Measurements from ENCODE around the gene HACD3. TPM values are rescaled to one million over a fixed set of nuclear protein-coding genes. Genes with fewer than 3 reads are reported as not detected.

HACD3 gene
- total RNA-seq, 4 donors from 2014 or later: 19.1 to 29.6 (median 24.8) TPM

- Histone ChIP-seq H3K36me3 (peaks cover 23 to 91% (median 60%) of the 10 kb centered on the region in 4 donors), H3K4me1 (no peaks in the 10 kb centered on the region), H3K4me3 (no peak overlapping the region), H3K9me3 (no peaks in the 10 kb centered on the region), H3K27ac (replicated peaks in 1 of 4) (no peak overlapping the region), H3K27me3 (no peaks in the 10 kb centered on the region)
- intact Hi-C loops (cut with DNase I): no loop called here
- WGBS: 76% methylated on average over 1 of the region's 1 CpG
- TF ChIP-seq CTCF (IDR thresholded peaks at IDR 0.05) (no peak), POLR2AphosphoS5 (IDR thresholded peaks at IDR 0.05) (no peak), EP300 (IDR thresholded peaks at IDR 0.05) (no peak), POLR2A (IDR thresholded peaks at IDR 0.05; ENCODE audit: low read depth) (no peak)
- no peak for DNase-seq (ENCODE audit: extremely low spot score)
Observed at GRCh38 chr15:65576664-65577063, 46.4 kb downstream of the HACD3 start.

- H3K4me1 ChIP-seq: no peaks in the 10 kb centered on the region
- no peaks in the 10 kb centered on the region for H3K27me3 ChIP-seq
- no peak overlapping the region for H3K27ac ChIP-seq (replicated peaks in 1 of 4)
- peaks cover 27 to 91% (median 61%) of the 10 kb centered on the region in 4 donors for H3K36me3 ChIP-seq
- intact Hi-C loops (cut with DNase I): no loop called here
- WGBS: 74% methylated on average over 6 of the region's 6 CpGs
- no peak overlapping the region for H3K4me3 ChIP-seq
- no peak for DNase-seq (ENCODE audit: extremely low spot score)
- H3K9me3 ChIP-seq: no peaks in the 10 kb centered on the region
- TF ChIP-seq CTCF (IDR thresholded peaks at IDR 0.05): no peak
- TF ChIP-seq POLR2AphosphoS5 (IDR thresholded peaks at IDR 0.05): no peak
- no peak for TF ChIP-seq EP300 (IDR thresholded peaks at IDR 0.05)
- TF ChIP-seq POLR2A (IDR thresholded peaks at IDR 0.05; ENCODE audit: low read depth): no peak
Observed at GRCh38 chr15:65577129-65577996, 47.1 kb downstream of the HACD3 start.

- Histone ChIP-seq H3K36me3 (peaks cover 27 to 93% (median 70%) of the 10 kb centered on the region in 4 donors), H3K4me1 (peaks cover 0 to 7% (median 0%) of the 10 kb centered on the region in 4 donors), H3K4me3 (no peak overlapping the region), H3K9me3 (no peaks in the 10 kb centered on the region), H3K27ac (replicated peaks in 1 of 4) (no peak overlapping the region), H3K27me3 (no peaks in the 10 kb centered on the region)
- WGBS: 70% methylated on average over 8 of the region's 8 CpGs
- intact Hi-C loops (cut with DNase I): no loop called here
- no peak for DNase-seq (ENCODE audit: extremely low spot score)
- TF ChIP-seq POLR2AphosphoS5 (IDR thresholded peaks at IDR 0.05) (no peak), POLR2A (IDR thresholded peaks at IDR 0.05; ENCODE audit: low read depth) (no peak), EP300 (IDR thresholded peaks at IDR 0.05) (no peak), CTCF (IDR thresholded peaks at IDR 0.05) (no peak)
Observed at GRCh38 chr15:65578904-65579728, 48.9 kb downstream of the HACD3 start.

- 78% methylated on average over 3 of the region's 3 CpGs for WGBS
Observed at GRCh38 chr15:65579762-65580161, 49.5 kb downstream of the HACD3 start.

More at GRCh38 chr15:65579762-65580161, 49.5 kb downstream of the HACD3 start:
- no peak for DNase-seq (ENCODE audit: extremely low spot score)
- peaks cover 32 to 94% (median 74%) of the 10 kb centered on the region in 4 donors for H3K36me3 ChIP-seq
- no peak overlapping the region for H3K4me3 ChIP-seq
- TF ChIP-seq EP300 (IDR thresholded peaks at IDR 0.05) (no peak), POLR2A (IDR thresholded peaks at IDR 0.05; ENCODE audit: low read depth) (no peak), CTCF (IDR thresholded peaks at IDR 0.05) (no peak), POLR2AphosphoS5 (IDR thresholded peaks at IDR 0.05) (no peak)
- no peaks in the 10 kb centered on the region for H3K27me3 ChIP-seq
- no peaks in the 10 kb centered on the region for H3K9me3 ChIP-seq
- H3K4me1 ChIP-seq: peaks cover 0 to 8% (median 0%) of the 10 kb centered on the region in 4 donors
- H3K27ac ChIP-seq (replicated peaks in 1 of 4): no peak overlapping the region
- intact Hi-C loops (cut with DNase I): no loop called here
